Stimulated activated memory B cell treated with anti-CD40 and anti-IgM and Interleukin-4, amounts not matched to agents 10 μg/mL and 1 μg/mL and 100 μg/mL, for 72 hours (primary cell): ENCODE results near the gene CFAP54.
"Not testable (repeated sequence)": the region's sequence is repeated elsewhere in the genome, so short reads cannot be mapped to it uniquely, and the experiment has no call there.

ENCODE experiments used
- ATAC-seq: fragments of 150-1000 bp; cut with Tn5 transposase; 2 replicates; pipeline ENCODE4 v1.10.0; 2021
- H3K27ac Mint-ChIP-seq: one replicate; pipeline ENCODE4 v1.8.0; 2022; ENCODE audit warnings: mild to moderate bottlenecking, mixed read lengths
- H3K27me3 Mint-ChIP-seq: one replicate; pipeline ENCODE4 v1.8.0; 2022; ENCODE audit warnings: mixed read lengths
- H3K36me3 Mint-ChIP-seq: one replicate; pipeline ENCODE4 v1.8.0; 2022; ENCODE audit warnings: mixed read lengths
- H3K4me1 Mint-ChIP-seq: one replicate; pipeline ENCODE4 v1.8.0; 2022; ENCODE audit warnings: mixed read lengths
- H3K4me3 Mint-ChIP-seq: one replicate; pipeline ENCODE4 v1.8.0; 2022; ENCODE audit warnings: mild to moderate bottlenecking, moderate library complexity, mixed read lengths
- H3K9me3 Mint-ChIP-seq: one replicate; pipeline ENCODE4 v1.8.0; 2022; ENCODE audit warnings: mixed read lengths

Gene CFAP54

GRCh38 chr12:96462571-96463280 is 26.7 kb upstream of the CFAP54 start:
- no peak for ATAC-seq
- no peaks in the 10 kb centered on the region for H3K27me3 Mint-ChIP-seq
- no peak overlapping the region for H3K27ac Mint-ChIP-seq
- H3K36me3 Mint-ChIP-seq, result no peaks in the 10 kb centered on the region
- peaks cover 1% of the 10 kb centered on the region for H3K4me1 Mint-ChIP-seq
- no peaks in the 10 kb centered on the region for H3K9me3 Mint-ChIP-seq
- H3K4me3 Mint-ChIP-seq, result no peak overlapping the region

- Mint-ChIP-seq H3K4me3 (no peak overlapping the region), H3K27me3 (no peaks in the 10 kb centered on the region), H3K9me3 (peaks cover 6% of the 10 kb centered on the region), H3K27ac (no peak overlapping the region), H3K36me3 (peaks cover 13% of the 10 kb centered on the region), H3K4me1 (no peaks in the 10 kb centered on the region)
- no peak for ATAC-seq
Observed at GRCh38 chr12:96465896-96466295, 23.5 kb upstream of the CFAP54 start.

- no peaks in the 10 kb centered on the region for H3K27me3 Mint-ChIP-seq
- ATAC-seq, result no peak
- H3K9me3 Mint-ChIP-seq, result peaks cover 6% of the 10 kb centered on the region
- no peak overlapping the region for H3K27ac Mint-ChIP-seq
- peaks cover 13% of the 10 kb centered on the region for H3K36me3 Mint-ChIP-seq
- H3K4me3 Mint-ChIP-seq, result no peak overlapping the region
- H3K4me1 Mint-ChIP-seq, result no peaks in the 10 kb centered on the region
Observed at GRCh38 chr12:96466939-96467751, 22.2 kb upstream of the CFAP54 start.

DNA sequence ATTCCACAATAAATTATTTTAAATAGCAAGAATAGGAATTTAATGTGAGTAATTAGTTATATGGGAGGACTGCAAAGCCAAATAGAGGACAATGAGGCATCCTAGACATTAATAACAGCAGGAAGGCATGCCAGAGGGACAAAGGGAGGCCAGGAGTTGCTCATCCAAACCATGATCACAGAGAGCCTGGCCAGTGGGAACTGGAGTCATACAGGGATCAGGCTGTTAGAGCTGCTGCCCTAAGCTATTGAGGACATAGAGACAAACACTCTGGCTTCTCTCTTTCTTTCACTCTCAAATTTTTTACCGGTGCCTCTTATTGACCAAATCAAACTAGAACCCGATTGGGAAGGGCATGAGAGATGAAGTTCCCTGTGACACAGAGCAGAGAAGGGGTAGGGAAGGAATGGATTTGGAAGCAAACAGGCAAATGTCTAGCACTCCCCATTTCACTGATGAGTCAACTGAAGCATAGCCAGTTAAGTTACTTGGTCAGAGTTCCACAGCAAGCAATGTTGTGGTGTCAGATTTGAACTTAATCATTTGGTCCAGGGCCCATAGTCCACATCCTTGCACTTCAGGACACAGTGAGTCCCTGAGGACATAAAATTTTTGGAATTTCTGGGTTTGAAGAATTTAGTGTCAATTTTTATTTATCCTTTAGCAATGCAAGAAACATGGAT is 17.9 kb upstream of the CFAP54 start:
- ATAC-seq, result no peak
- H3K9me3 Mint-ChIP-seq, result peaks cover 6% of the 10 kb centered on the region
- no peaks in the 10 kb centered on the region for H3K4me1 Mint-ChIP-seq
- no peak overlapping the region for H3K27ac Mint-ChIP-seq
- peaks cover 13% of the 10 kb centered on the region for H3K36me3 Mint-ChIP-seq
- H3K27me3 Mint-ChIP-seq, result no peaks in the 10 kb centered on the region
- H3K4me3 Mint-ChIP-seq, result no peak overlapping the region

DNA sequence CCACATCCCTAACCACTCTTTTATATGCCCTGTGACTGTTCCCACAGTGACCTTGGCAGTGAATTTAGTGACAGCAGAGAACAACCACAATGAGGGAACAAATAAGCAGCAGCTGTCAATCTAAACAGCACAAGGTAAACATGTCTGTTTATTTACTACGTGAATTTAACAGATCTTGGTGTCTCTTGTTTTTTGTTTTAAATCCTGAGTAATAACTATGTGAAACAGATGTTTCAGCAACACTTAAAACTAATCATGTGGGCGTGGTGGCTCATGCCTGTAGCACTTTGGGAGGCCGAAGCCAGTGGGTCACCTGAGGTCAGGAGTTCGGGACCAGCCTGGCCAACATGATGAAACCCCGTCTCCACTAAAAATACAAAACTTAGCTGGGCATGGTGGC is 17.0 kb upstream of the CFAP54 start:
- ATAC-seq, result no peak
- Mint-ChIP-seq H3K9me3 (peaks cover 6% of the 10 kb centered on the region), H3K4me1 (no peaks in the 10 kb centered on the region), H3K27me3 (no peaks in the 10 kb centered on the region), H3K27ac (no peak overlapping the region), H3K36me3 (peaks cover 13% of the 10 kb centered on the region), H3K4me3 (no peak overlapping the region)

GRCh38 chr12:96473394-96474093 is 15.8 kb upstream of the CFAP54 start:
- Mint-ChIP-seq H3K36me3 (peaks cover 13% of the 10 kb centered on the region), H3K9me3 (peaks cover 6% of the 10 kb centered on the region), H3K27me3 (no peaks in the 10 kb centered on the region), H3K27ac (no peak overlapping the region), H3K4me1 (no peaks in the 10 kb centered on the region), H3K4me3 (no peak overlapping the region)
- no peak for ATAC-seq

GRCh38 chr12:96474206-96474605 is 15.2 kb upstream of the CFAP54 start:
- H3K4me1 Mint-ChIP-seq, result no peaks in the 10 kb centered on the region
- H3K27me3 Mint-ChIP-seq, result no peaks in the 10 kb centered on the region
- no peak overlapping the region for H3K27ac Mint-ChIP-seq
- peaks cover 6% of the 10 kb centered on the region for H3K9me3 Mint-ChIP-seq
- peaks cover 8% of the 10 kb centered on the region for H3K36me3 Mint-ChIP-seq
- no peak for ATAC-seq
- H3K4me3 Mint-ChIP-seq, result no peak overlapping the region

GRCh38 chr12:96478011-96478410 is 11.4 kb upstream of the CFAP54 start:
- Mint-ChIP-seq H3K36me3 (no peaks in the 10 kb centered on the region), H3K4me1 (no peaks in the 10 kb centered on the region), H3K27me3 (no peaks in the 10 kb centered on the region), H3K27ac (no peak overlapping the region), H3K9me3 (no peaks in the 10 kb centered on the region), H3K4me3 (no peak overlapping the region)
- no peak for ATAC-seq

GRCh38 chr12:96482086-96482485 is 7.3 kb upstream of the CFAP54 start:
- no peaks in the 10 kb centered on the region for H3K36me3 Mint-ChIP-seq
- peaks cover 7% of the 10 kb centered on the region for H3K27me3 Mint-ChIP-seq
- H3K9me3 Mint-ChIP-seq, result no peaks in the 10 kb centered on the region
- no peak overlapping the region for H3K4me3 Mint-ChIP-seq
- ATAC-seq, result no peak
- H3K4me1 Mint-ChIP-seq, result peaks cover 15% of the 10 kb centered on the region
- H3K27ac Mint-ChIP-seq, result no peak overlapping the region

GRCh38 chr12:96483116-96483515 is 6.3 kb upstream of the CFAP54 start:
- Mint-ChIP-seq H3K36me3 (no peaks in the 10 kb centered on the region), H3K4me1 (peaks cover 15% of the 10 kb centered on the region), H3K9me3 (no peaks in the 10 kb centered on the region), H3K27me3 (peaks cover 7% of the 10 kb centered on the region), H3K27ac (peak overlapping the region; percentile 28), H3K4me3 (no peak overlapping the region)
- ATAC-seq, result no peak

- Mint-ChIP-seq H3K9me3 (no peaks in the 10 kb centered on the region), H3K4me1 (peaks cover 25% of the 10 kb centered on the region), H3K27ac (no peak overlapping the region), H3K4me3 (no peak overlapping the region), H3K27me3 (peaks cover 7% of the 10 kb centered on the region), H3K36me3 (no peaks in the 10 kb centered on the region)
- ATAC-seq, result no peak
Observed at GRCh38 chr12:96486751-96487613, 2.4 kb upstream of the CFAP54 start.

- peaks cover 25% of the 10 kb centered on the region for H3K4me1 Mint-ChIP-seq
- H3K27ac Mint-ChIP-seq, result no peak overlapping the region
- ATAC-seq, result no peak
- peaks cover 7% of the 10 kb centered on the region for H3K27me3 Mint-ChIP-seq
- H3K4me3 Mint-ChIP-seq, result no peak overlapping the region
- H3K9me3 Mint-ChIP-seq, result no peaks in the 10 kb centered on the region
- no peaks in the 10 kb centered on the region for H3K36me3 Mint-ChIP-seq
Observed at GRCh38 chr12:96487634-96488033, 1.7 kb upstream of the CFAP54 start.

- Mint-ChIP-seq H3K27me3 (no peaks in the 10 kb centered on the region), H3K27ac (no peak overlapping the region), H3K4me1 (peaks cover 16% of the 10 kb centered on the region), H3K4me3 (no peak overlapping the region), H3K9me3 (peaks cover 2% of the 10 kb centered on the region), H3K36me3 (no peaks in the 10 kb centered on the region)
- ATAC-seq, result no peak
Observed at GRCh38 chr12:96493106-96493505, 3.7 kb downstream of the CFAP54 start.

DNA sequence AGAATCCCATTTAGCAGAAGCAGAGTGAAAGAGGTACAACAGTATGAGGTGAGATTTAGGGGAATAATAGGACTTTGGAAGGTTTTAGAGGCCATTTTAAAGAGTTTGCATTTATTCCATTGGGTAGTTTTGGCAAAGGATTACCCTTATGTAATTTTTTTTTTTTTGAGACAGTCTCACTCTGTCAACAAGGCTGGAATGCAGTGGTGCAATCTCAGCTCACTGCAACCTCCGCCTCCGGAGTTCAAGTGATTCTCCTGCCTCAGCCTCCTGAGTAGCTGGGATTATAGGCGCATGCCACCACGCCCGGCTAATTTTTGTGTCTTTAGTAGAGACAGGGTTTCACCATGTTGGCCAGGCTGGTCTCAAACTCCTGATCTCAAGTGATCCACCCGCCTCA is 4.8 kb downstream of the CFAP54 start:
- not testable (repeated sequence) for H3K27ac Mint-ChIP-seq, H3K4me3 Mint-ChIP-seq, H3K36me3 Mint-ChIP-seq, H3K27me3 Mint-ChIP-seq, H3K9me3 Mint-ChIP-seq, ATAC-seq
- peaks cover 15% of the 10 kb centered on the region for H3K4me1 Mint-ChIP-seq
